Measurements from ENCODE around the gene BCR. TPM values are rescaled to one million over a fixed set of nuclear protein-coding genes. Genes with fewer than 3 reads are reported as not detected.
A peak's percentile ranks its signal among the peaks of the same experiment; 100 is the strongest.

Gene BCR
- total RNA-seq, 6 donors from 2014 or later = 47.1 to 105 (median 68.6) TPM

GRCh38 chr22:23241562-23242472 is 61.5 kb downstream of the BCR start:
- H3K4me1 ChIP-seq = peaks cover 22 to 44% (median 36%) of the 10 kb centered on the region in 4 donors
- WGBS, 2 donors = 81 to 84% methylated on average over 8 of the region's 8 CpGs
- H3K27ac ChIP-seq = peak overlapping the region in 1 of 4 donors; percentile 48
- no peaks in the 10 kb centered on the region for H3K9me3 ChIP-seq
- ATAC-seq (ENCODE audit: low FRiP score in 2 of 2) = no peak
- H3K27me3 ChIP-seq = no peaks in the 10 kb centered on the region
- TF ChIP-seq CTCF (IDR thresholded peaks at IDR 0.05) = no peak
- no peak for TF ChIP-seq POLR2AphosphoS5 (IDR thresholded peaks at IDR 0.05)
- TF ChIP-seq EP300 (IDR thresholded peaks at IDR 0.05) = no peak
- TF ChIP-seq POLR2A (IDR thresholded peaks at IDR 0.05) = no peak
- DNase-seq = no peak
- no peak overlapping the region for H3K4me3 ChIP-seq
- H3K36me3 ChIP-seq = peaks cover 0 to 3% (median 0%) of the 10 kb centered on the region in 4 donors

- TF ChIP-seq EP300 (IDR thresholded peaks at IDR 0.05) (no peak), POLR2A (IDR thresholded peaks at IDR 0.05) (no peak), CTCF (IDR thresholded peaks at IDR 0.05) (no peak), POLR2AphosphoS5 (IDR thresholded peaks at IDR 0.05) (no peak)
- peaks cover 0 to 3% (median 0%) of the 10 kb centered on the region in 4 donors for H3K36me3 ChIP-seq
- H3K9me3 ChIP-seq = no peaks in the 10 kb centered on the region
- no peaks in the 10 kb centered on the region for H3K27me3 ChIP-seq
- DNase-seq (no peak), ATAC-seq (ENCODE audit: low FRiP score in 2 of 2) (no peak)
- H3K4me3 ChIP-seq = no peak overlapping the region
- peaks cover 15 to 44% (median 35%) of the 10 kb centered on the region in 4 donors for H3K4me1 ChIP-seq
- WGBS, 2 donors = 72 to 74% methylated on average over 10 of the region's 10 CpGs
- H3K27ac ChIP-seq = peak overlapping the region in 1 of 4 donors; percentile 4
These were observed 62.2 kb downstream of the BCR start for GRCh38 chr22:23242473-23243001.

GRCh38 chr22:23243006-23243573 is 62.8 kb downstream of the BCR start:
- Histone ChIP-seq H3K27ac (no peak overlapping the region), H3K9me3 (no peaks in the 10 kb centered on the region), H3K36me3 (peaks cover 0 to 3% (median 0%) of the 10 kb centered on the region in 4 donors), H3K27me3 (no peaks in the 10 kb centered on the region), H3K4me1 (peaks cover 14 to 47% (median 34%) of the 10 kb centered on the region in 4 donors), H3K4me3 (no peak overlapping the region)
- DNase-seq (no peak), ATAC-seq (ENCODE audit: low FRiP score in 2 of 2) (no peak)
- TF ChIP-seq CTCF (IDR thresholded peaks at IDR 0.05) (no peak), EP300 (IDR thresholded peaks at IDR 0.05) (no peak), POLR2AphosphoS5 (IDR thresholded peaks at IDR 0.05) (no peak), POLR2A (IDR thresholded peaks at IDR 0.05) (no peak)
- 36 to 47% methylated on average over 6 to 8 of the region's 8 CpGs for WGBS, 2 donors

- no peak for ATAC-seq (ENCODE audit: low FRiP score in 2 of 2)
- Histone ChIP-seq H3K4me1 (peaks cover 21 to 57% (median 40%) of the 10 kb centered on the region in 4 donors), H3K9me3 (no peaks in the 10 kb centered on the region), H3K27me3 (no peaks in the 10 kb centered on the region), H3K27ac (no peak overlapping the region), H3K36me3 (peaks cover 0 to 3% (median 0%) of the 10 kb centered on the region in 4 donors), H3K4me3 (no peak overlapping the region)
- DNase-seq = no peak
- TF ChIP-seq CTCF (IDR thresholded peaks at IDR 0.05) (no peak), POLR2A (IDR thresholded peaks at IDR 0.05) (no peak), EP300 (IDR thresholded peaks at IDR 0.05) (no peak), POLR2AphosphoS5 (IDR thresholded peaks at IDR 0.05) (no peak)
- 87 to 90% methylated on average over 15 to 17 of the region's 17 CpGs for WGBS, 2 donors
These were observed 63.8 kb downstream of the BCR start for GRCh38 chr22:23243859-23244689.

Data from upper lobe of left lung (tissue), 6 donors.